ENCODE measurements around the gene DDX23.

- no peak for TF ChIP-seq CTCF (IDR thresholded peaks at IDR 0.05; ENCODE audit: low read length)
- TF ChIP-seq EZH2 (IDR thresholded peaks at IDR 0.05; ENCODE audit: borderline replicate concordance, low read length) = no peak
Observed at GRCh38 chr12:48899651-48900050, 47.7 kb upstream of the DDX23 start.

Measured in OCI-LY1 (cell line).